Fibroblast of lung (primary cell): ENCODE measurements around the gene ASAP3. TPM values are rescaled to one million over a fixed set of nuclear protein-coding genes. Genes with fewer than 3 reads are reported as not detected.

Source experiments
- DNase-seq, 2 donors: peaks; one replicate each; pipeline versions ENCODE4 v3.0.0 to v3.0.0-alpha.2; 2010; ENCODE audit warnings: low read depth in 2 of 2
- H2AFZ ChIP-seq: 2 replicates; pipeline ENCODE4 v1.5.1; 2012; ENCODE audit warnings: low read length, control low read depth, inconsistent platforms
- H3K27ac ChIP-seq: 2 replicates; pipeline ENCODE4 v1.5.1; 2011; ENCODE audit warnings: low read length, control low read depth; ENCODE audit not compliant: insufficient read depth
- H3K27me3 ChIP-seq: 2 replicates; pipeline ENCODE4 v1.5.1; 2011; ENCODE audit warnings: mild to moderate bottlenecking, low read length; ENCODE audit not compliant: control insufficient read depth, insufficient read depth
- H3K36me3 ChIP-seq: 2 replicates; pipeline ENCODE4 v1.5.1; 2011; ENCODE audit warnings: low read length; ENCODE audit not compliant: control insufficient read depth, insufficient read depth
- H3K4me1 ChIP-seq: 2 replicates; pipeline ENCODE4 v1.5.1; 2011; ENCODE audit warnings: low read length; ENCODE audit not compliant: control insufficient read depth, insufficient read depth; ENCODE audit errors: extremely low read depth
- H3K4me2 ChIP-seq: 2 replicates; pipeline ENCODE4 v1.5.1; 2011; ENCODE audit warnings: low read length, control low read depth; ENCODE audit not compliant: insufficient read depth; ENCODE audit errors: extremely low read depth
- H3K4me3 ChIP-seq, 4 experiments: fragments of 200-600 bp in 1 of 4; sonication (generic) in 1 of 4; replicated peaks in 1 of 4; 2 replicates each; pipeline ENCODE4 v1.5.1; 2011 to 2016; ENCODE audit warnings: low read length in 4 of 4, low read depth in 3 of 4, mild to moderate bottlenecking in 3 of 4, control low read depth in 2 of 4, inconsistent platforms in 1 of 4, mixed read lengths in 1 of 4; ENCODE audit not compliant: insufficient read depth in 1 of 4; ENCODE audit errors: control extremely low read depth in 1 of 4
- H3K79me2 ChIP-seq: 2 replicates; pipeline ENCODE4 v1.5.1; 2012; ENCODE audit warnings: mild to moderate bottlenecking, low read length, inconsistent platforms; ENCODE audit not compliant: control insufficient read depth, insufficient read depth
- H3K9ac ChIP-seq: 2 replicates; pipeline ENCODE4 v1.5.1; 2011; ENCODE audit warnings: mild to moderate bottlenecking, low read length, control low read depth; ENCODE audit not compliant: insufficient read depth
- H3K9me3 ChIP-seq: 2 replicates; pipeline ENCODE4 v1.5.1; 2012; ENCODE audit warnings: low read depth, low read length; ENCODE audit not compliant: control insufficient read depth, insufficient read depth
- H4K20me1 ChIP-seq: 2 replicates; pipeline ENCODE4 v1.5.1; 2011; ENCODE audit warnings: low read length; ENCODE audit not compliant: control insufficient read depth, insufficient read depth; ENCODE audit errors: extremely low read depth
- EZH2 ChIP-seq: IDR thresholded peaks from 2 replicates; pipeline ENCODE4 v1.5.1; 2012; ENCODE audit warnings: low read length, control low read depth, mild to moderate bottlenecking; ENCODE audit errors: missing control alignments
- polyA plus RNA-seq, 2 donors: library from polyadenylated mRNA; depleted of rRNA in 1 of 2; stranded (reverse) in 1 of 2; unstranded in 1 of 2; fragments of >200 nt; gene quantifications; 2 replicates each; pipeline ENCODE4 v1.2.1, GENCODE V29; 2011 to 2012; ENCODE audit warnings: missing spikeins in 1 of 2
- total RNA-seq: library from RNA; depleted of rRNA; stranded (reverse); fragments of >200 nt; gene quantifications from 2 replicates; pipeline ENCODE4 v1.2.1, GENCODE V29; 2014
- TF ChIP-seq, protein P1 (sequence below), 2 donors: IDR thresholded peaks in 1 of 2; conservative IDR thresholded peaks in 1 of 2; 1 replicate in 1 of 2; 2 replicates in 1 of 2; pipeline ENCODE4 v1.5.1; 2011 to 2012; ENCODE audit warnings: low read length in 2 of 2, control low read depth in 1 of 2, inconsistent platforms in 1 of 2, low read depth in 1 of 2, mild to moderate bottlenecking in 1 of 2

The ASAP3 gene
- total and polyA plus RNA-seq, 2 donors (not counting 1 experiment from before 2014, with no cell fraction given), result 14.2 to 73.2 TPM

DNA sequence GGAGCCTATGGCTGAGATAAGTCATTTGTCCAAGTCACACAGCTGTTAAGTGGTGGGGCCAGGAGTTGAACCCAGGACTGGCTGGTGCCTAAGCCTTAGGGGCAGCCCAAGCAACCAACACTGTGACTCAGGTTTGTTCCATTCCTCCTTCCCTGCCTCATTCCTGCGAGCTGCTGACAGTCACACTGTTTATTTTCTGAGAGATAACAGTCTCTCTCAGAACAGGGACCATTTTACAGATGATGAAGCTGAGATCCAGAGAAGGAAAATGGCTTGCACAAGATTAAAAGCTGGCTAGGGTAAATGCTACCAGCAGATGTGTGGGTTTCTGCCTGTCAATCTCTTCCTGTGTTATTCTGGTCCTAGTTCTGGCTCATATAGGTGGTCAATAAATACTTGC, 35.1 kb downstream of the ASAP3 start:
- no peak overlapping the region for H3K4me2 ChIP-seq
- no peaks in the 10 kb centered on the region for H3K9me3 ChIP-seq
- H3K4me1 ChIP-seq, result no peaks in the 10 kb centered on the region
- no peak for DNase-seq
- H4K20me1 ChIP-seq, result no peaks in the 10 kb centered on the region
- no peak for TF ChIP-seq EZH2
- TF ChIP-seq, protein P1, sequence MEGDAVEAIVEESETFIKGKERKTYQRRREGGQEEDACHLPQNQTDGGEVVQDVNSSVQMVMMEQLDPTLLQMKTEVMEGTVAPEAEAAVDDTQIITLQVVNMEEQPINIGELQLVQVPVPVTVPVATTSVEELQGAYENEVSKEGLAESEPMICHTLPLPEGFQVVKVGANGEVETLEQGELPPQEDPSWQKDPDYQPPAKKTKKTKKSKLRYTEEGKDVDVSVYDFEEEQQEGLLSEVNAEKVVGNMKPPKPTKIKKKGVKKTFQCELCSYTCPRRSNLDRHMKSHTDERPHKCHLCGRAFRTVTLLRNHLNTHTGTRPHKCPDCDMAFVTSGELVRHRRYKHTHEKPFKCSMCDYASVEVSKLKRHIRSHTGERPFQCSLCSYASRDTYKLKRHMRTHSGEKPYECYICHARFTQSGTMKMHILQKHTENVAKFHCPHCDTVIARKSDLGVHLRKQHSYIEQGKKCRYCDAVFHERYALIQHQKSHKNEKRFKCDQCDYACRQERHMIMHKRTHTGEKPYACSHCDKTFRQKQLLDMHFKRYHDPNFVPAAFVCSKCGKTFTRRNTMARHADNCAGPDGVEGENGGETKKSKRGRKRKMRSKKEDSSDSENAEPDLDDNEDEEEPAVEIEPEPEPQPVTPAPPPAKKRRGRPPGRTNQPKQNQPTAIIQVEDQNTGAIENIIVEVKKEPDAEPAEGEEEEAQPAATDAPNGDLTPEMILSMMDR (conservative IDR thresholded peaks at IDR 0.05 in 1 of 2, IDR thresholded peaks at IDR 0.05 in 1 of 2; ENCODE audit: low read depth in 1 of 2, low read length in 2 of 2), result no peak
- H3K79me2 ChIP-seq, result no peaks in the 10 kb centered on the region
- no peak overlapping the region for H3K9ac ChIP-seq
- no peak overlapping the region for H2AFZ ChIP-seq
- no peak overlapping the region for H3K27ac ChIP-seq
- H3K36me3 ChIP-seq, result peaks cover 5% of the 10 kb centered on the region
- no peaks in the 10 kb centered on the region for H3K27me3 ChIP-seq
- H3K4me3 ChIP-seq, result no peak overlapping the region

DNA sequence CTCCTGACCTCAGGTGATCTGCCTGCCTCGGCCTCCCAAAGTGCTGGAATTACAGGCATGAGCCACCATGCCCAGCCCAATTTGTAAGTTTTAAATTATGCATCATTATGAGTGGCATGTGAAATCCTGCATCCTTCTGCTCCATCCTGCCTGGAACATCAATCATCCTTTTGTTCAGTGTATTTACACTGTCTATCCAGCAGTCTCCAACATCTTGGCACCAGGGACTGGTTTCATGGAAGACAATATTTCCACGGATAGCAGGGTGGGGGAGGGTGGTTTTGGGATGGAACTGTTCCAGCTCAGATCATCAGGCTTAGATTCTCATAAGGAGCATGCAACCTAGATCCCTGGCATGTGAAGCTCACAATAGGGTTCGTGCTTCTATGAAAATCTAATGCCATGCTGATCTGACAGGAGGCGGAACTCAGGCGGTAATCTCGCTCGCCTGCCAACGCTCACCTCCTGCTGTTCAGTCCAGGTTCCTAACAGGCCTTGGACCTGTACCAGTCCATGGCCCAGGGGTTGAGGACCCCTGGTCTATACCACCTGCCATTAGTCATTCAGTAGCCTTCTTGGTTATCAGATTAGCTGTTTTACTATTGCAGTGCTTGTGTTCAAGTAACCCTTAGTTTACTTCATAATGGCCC, 37.2 kb downstream of the ASAP3 start:
- DNase-seq, result no peak
- no peaks in the 10 kb centered on the region for H3K79me2 ChIP-seq
- peaks cover 5% of the 10 kb centered on the region for H3K36me3 ChIP-seq
- H3K4me2 ChIP-seq, result no peak overlapping the region
- H3K4me3 ChIP-seq, result no peak overlapping the region
- no peaks in the 10 kb centered on the region for H3K27me3 ChIP-seq
- H2AFZ ChIP-seq, result no peak overlapping the region
- no peak overlapping the region for H3K27ac ChIP-seq
- H4K20me1 ChIP-seq, result no peaks in the 10 kb centered on the region
- H3K9ac ChIP-seq, result no peak overlapping the region
- H3K9me3 ChIP-seq, result no peaks in the 10 kb centered on the region
- no peaks in the 10 kb centered on the region for H3K4me1 ChIP-seq
- TF ChIP-seq EZH2, result no peak
- TF ChIP-seq, protein P1 (conservative IDR thresholded peaks at IDR 0.05 in 1 of 2, IDR thresholded peaks at IDR 0.05 in 1 of 2; ENCODE audit: low read depth in 1 of 2, low read length in 2 of 2), result no peak

DNA sequence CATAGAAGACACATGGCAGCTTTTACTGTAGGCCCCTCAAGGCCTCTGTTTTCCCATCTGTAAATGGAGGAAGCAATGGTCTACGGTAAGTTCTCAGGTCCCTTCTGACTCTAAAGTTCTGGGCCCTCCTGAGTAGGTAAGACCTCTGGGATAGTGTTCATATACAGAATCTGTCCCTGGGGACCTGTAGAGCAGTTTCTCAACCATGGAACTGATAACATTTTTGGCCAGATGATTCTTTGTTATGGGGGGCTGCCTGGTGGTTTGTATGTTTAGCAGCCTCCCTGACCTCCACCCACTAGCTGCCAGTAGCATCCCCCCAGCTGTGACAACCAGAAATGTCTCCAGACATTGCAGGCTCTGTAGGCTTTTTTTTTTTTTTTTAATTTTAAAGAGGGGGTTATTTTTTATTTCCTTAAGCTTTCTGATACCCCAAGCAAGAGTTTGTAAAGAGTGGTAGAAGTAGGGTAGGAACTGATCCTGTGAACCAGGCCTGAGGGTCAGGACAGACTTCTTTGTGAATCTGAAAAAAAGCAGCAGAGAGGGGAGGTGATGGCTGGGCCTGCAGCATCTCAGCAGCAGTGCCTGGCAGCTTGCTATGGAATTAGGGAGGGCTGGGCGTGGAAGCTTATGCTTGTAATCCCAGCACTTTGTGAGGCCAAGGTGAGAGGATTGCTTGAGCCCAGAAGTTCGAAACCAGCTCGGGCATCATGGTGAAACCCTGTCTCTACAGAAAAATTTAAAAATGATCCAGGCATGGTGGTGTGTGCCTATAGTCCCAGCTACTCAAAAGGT, 39.2 kb downstream of the ASAP3 start:
- H3K27me3 ChIP-seq, result no peaks in the 10 kb centered on the region
- H3K4me1 ChIP-seq, result no peaks in the 10 kb centered on the region
- peaks cover 5% of the 10 kb centered on the region for H3K36me3 ChIP-seq
- no peak for DNase-seq
- no peaks in the 10 kb centered on the region for H4K20me1 ChIP-seq
- no peak overlapping the region for H2AFZ ChIP-seq
- H3K4me2 ChIP-seq, result no peak overlapping the region
- H3K9me3 ChIP-seq, result no peaks in the 10 kb centered on the region
- peak overlapping the region in 1 of 4 experiments; percentile 45 for H3K4me3 ChIP-seq
- TF ChIP-seq EZH2, result no peak
- TF ChIP-seq, protein P1 (conservative IDR thresholded peaks at IDR 0.05 in 1 of 2, IDR thresholded peaks at IDR 0.05 in 1 of 2; ENCODE audit: low read depth in 1 of 2, low read length in 2 of 2), result no peak
- no peak overlapping the region for H3K9ac ChIP-seq
- no peaks in the 10 kb centered on the region for H3K79me2 ChIP-seq
- H3K27ac ChIP-seq, result no peak overlapping the region
